Keratinocyte (primary cell): Measurements from ENCODE around the gene LMCD1. TPM values are rescaled to one million over a fixed set of nuclear protein-coding genes. Genes with fewer than 3 reads are reported as not detected.

ENCODE experiments used
- DNase-seq: peaks from one replicate; pipeline ENCODE4 v3.0.0-alpha.2; 2011; ENCODE audit warnings: low read depth, missing footprints, low spot score
- FAIRE-seq: peaks from 2 replicates; lab custom pipeline; 2011; peaks lifted over from hg19 to GRCh38; lab: Jason Lieb, UNC
- H2AFZ ChIP-seq: 2 replicates; pipeline ENCODE4 v1.6.0; 2012; ENCODE audit warnings: low read length, control low read depth, inconsistent platforms; ENCODE audit not compliant: control insufficient read depth
- H3K27ac ChIP-seq: 2 replicates; pipeline ENCODE4 v1.5.1; 2011; ENCODE audit warnings: low read length; ENCODE audit not compliant: control insufficient read depth, insufficient read depth
- H3K27me3 ChIP-seq: 3 replicates; pipeline ENCODE4 v1.6.0; 2011; ENCODE audit warnings: low read length; ENCODE audit not compliant: control insufficient read depth, insufficient read depth; ENCODE audit errors: extremely low read depth
- H3K36me3 ChIP-seq, 2 experiments: 2 replicates in 1 of 2; 3 replicates in 1 of 2; pipeline ENCODE4 v1.5.1; 2011; ENCODE audit warnings: low read length in 2 of 2, mild to moderate bottlenecking in 1 of 2; ENCODE audit not compliant: control insufficient read depth in 2 of 2, insufficient read depth in 2 of 2; ENCODE audit errors: extremely low read depth in 1 of 2
- H3K4me1 ChIP-seq: 3 replicates; pipeline ENCODE4 v1.5.1; 2011; ENCODE audit warnings: low read length; ENCODE audit not compliant: control insufficient read depth, insufficient read depth; ENCODE audit errors: extremely low read depth
- H3K4me2 ChIP-seq: 3 replicates; pipeline ENCODE4 v1.6.0; 2011; ENCODE audit warnings: low read depth, low read length; ENCODE audit not compliant: control insufficient read depth, insufficient read depth; ENCODE audit errors: extremely low read depth
- H3K4me3 ChIP-seq, 3 experiments: fragments of 200-600 bp in 1 of 3; sonication (generic) in 1 of 3; 2 replicates in 2 of 3; 3 replicates in 1 of 3; pipeline ENCODE4 v1.5.1; 2011 to 2016; ENCODE audit warnings: low read length in 3 of 3, mild to moderate bottlenecking in 3 of 3, control low read depth in 2 of 3, inconsistent platforms in 1 of 3, low read depth in 1 of 3, mixed read lengths in 1 of 3, mixed run types in 1 of 3, moderate library complexity in 1 of 3; ENCODE audit not compliant: control insufficient read depth in 2 of 3, insufficient read depth in 2 of 3; ENCODE audit errors: extremely low read depth in 1 of 3
- H3K79me2 ChIP-seq: 2 replicates; pipeline ENCODE4 v1.6.0; 2012; ENCODE audit warnings: low read length; ENCODE audit not compliant: control insufficient read depth, insufficient read depth
- H3K9ac ChIP-seq: 3 replicates; pipeline ENCODE4 v1.6.0; 2011; ENCODE audit warnings: low read length; ENCODE audit not compliant: control insufficient read depth, insufficient read depth; ENCODE audit errors: extremely low read depth
- H3K9me1 ChIP-seq: 3 replicates; pipeline ENCODE4 v1.6.0; 2011; ENCODE audit warnings: low read length; ENCODE audit not compliant: control insufficient read depth, insufficient read depth; ENCODE audit errors: extremely low read depth
- H3K9me3 ChIP-seq: 2 replicates; pipeline ENCODE4 v1.5.1; 2012; ENCODE audit warnings: low read depth, low read length; ENCODE audit not compliant: control insufficient read depth
- H4K20me1 ChIP-seq: 3 replicates; pipeline ENCODE4 v1.6.0; 2011; ENCODE audit warnings: low read length; ENCODE audit not compliant: control insufficient read depth, insufficient read depth; ENCODE audit errors: extremely low read depth
- EZH2 ChIP-seq: IDR thresholded peaks from one replicate; pipeline ENCODE4 v1.6.1; 2012; ENCODE audit warnings: inconsistent platforms, mild to moderate bottlenecking, low read length, moderate library complexity
- dilution Hi-C: fragments of 300-500 bp; cut with MboI; formaldehyde crosslinking; loops from one replicate; pipeline ENCODE4 v1.7.0; 2020; ENCODE audit warnings: low sequenced_read_pairs; ENCODE audit not compliant: extremely low pct_ligation_motif_present
- polyA plus RNA-seq, 5 experiments: library from polyadenylated mRNA; depleted of rRNA in 3 of 5; stranded (reverse) in 3 of 5; stranded (forward) in 1 of 5; unstranded in 1 of 5; fragments of >200 nt; gene quantifications; 1 replicate in 1 of 5; 2 replicates in 3 of 5; 3 replicates in 1 of 5; pipeline versions ENCODE4 v1.2.1 to v1.2.3, GENCODE V29; 2011 to 2012; ENCODE audit warnings: missing spikeins in 2 of 5, low read depth in 1 of 5, low replicate concordance in 1 of 5
- TF ChIP-seq, protein P1 (sequence below), 3 experiments: IDR thresholded peaks in 1 of 3; conservative IDR thresholded peaks in 1 of 3; optimal IDR thresholded peaks in 1 of 3; 2 replicates in 2 of 3; 3 replicates in 1 of 3; pipeline versions ENCODE3 to v1.5.1; 2011; ENCODE audit warnings: low read length in 3 of 3, mild to moderate bottlenecking in 3 of 3, moderate library complexity in 2 of 3, control low read depth in 1 of 3, inconsistent platforms in 1 of 3; ENCODE audit not compliant: insufficient read depth in 2 of 3; ENCODE audit errors: extremely low read depth in 1 of 3

LMCD1 gene
- polyA plus RNA-seq, 1 donor (not counting 4 experiments of a cell fraction or from before 2014, with no cell fraction given): 3.7 TPM

DNA sequence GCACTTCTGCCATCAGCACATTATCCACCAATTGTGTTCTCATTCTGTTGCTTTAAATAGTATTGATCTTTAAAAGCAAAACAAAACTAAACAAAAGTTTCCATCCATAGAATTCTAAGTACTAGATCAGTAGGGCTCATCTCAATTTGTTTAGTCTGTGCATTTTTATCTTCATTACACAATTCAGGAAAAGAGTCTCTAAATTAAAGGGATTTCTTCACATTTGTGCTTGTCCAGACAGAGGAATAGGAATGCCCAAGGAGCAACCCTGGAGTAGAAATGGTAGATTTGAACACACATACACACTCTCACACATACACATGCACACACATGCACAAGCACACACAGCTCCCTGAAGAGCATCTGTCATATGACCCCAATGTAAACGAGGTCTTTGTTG lies 21.4 kb downstream of the LMCD1 start:
- Histone ChIP-seq H3K4me3 (no peak overlapping the region), H3K9ac (no peak overlapping the region), H3K4me2 (no peak overlapping the region), H3K4me1 (peaks cover 9% of the 10 kb centered on the region), H2AFZ (no peak overlapping the region), H3K27me3 (no peaks in the 10 kb centered on the region), H3K36me3 (no peaks in the 10 kb centered on the region), H3K9me3 (no peaks in the 10 kb centered on the region), H4K20me1 (no peaks in the 10 kb centered on the region), H3K27ac (no peak overlapping the region), H3K9me1 (no peaks in the 10 kb centered on the region), H3K79me2 (no peaks in the 10 kb centered on the region)
- no peak for DNase-seq
- no peak for FAIRE-seq
- dilution Hi-C loops: no loop called here
- no peak for TF ChIP-seq EZH2
- TF ChIP-seq, protein P1, sequence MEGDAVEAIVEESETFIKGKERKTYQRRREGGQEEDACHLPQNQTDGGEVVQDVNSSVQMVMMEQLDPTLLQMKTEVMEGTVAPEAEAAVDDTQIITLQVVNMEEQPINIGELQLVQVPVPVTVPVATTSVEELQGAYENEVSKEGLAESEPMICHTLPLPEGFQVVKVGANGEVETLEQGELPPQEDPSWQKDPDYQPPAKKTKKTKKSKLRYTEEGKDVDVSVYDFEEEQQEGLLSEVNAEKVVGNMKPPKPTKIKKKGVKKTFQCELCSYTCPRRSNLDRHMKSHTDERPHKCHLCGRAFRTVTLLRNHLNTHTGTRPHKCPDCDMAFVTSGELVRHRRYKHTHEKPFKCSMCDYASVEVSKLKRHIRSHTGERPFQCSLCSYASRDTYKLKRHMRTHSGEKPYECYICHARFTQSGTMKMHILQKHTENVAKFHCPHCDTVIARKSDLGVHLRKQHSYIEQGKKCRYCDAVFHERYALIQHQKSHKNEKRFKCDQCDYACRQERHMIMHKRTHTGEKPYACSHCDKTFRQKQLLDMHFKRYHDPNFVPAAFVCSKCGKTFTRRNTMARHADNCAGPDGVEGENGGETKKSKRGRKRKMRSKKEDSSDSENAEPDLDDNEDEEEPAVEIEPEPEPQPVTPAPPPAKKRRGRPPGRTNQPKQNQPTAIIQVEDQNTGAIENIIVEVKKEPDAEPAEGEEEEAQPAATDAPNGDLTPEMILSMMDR (optimal IDR thresholded peaks at IDR 0.05 in 1 of 3, IDR thresholded peaks at IDR 0.05 in 1 of 3, conservative IDR thresholded peaks at IDR 0.05 in 1 of 3; ENCODE audit: extremely low read depth in 1 of 3, insufficient read depth in 2 of 3, low read length in 3 of 3): no peak

DNA sequence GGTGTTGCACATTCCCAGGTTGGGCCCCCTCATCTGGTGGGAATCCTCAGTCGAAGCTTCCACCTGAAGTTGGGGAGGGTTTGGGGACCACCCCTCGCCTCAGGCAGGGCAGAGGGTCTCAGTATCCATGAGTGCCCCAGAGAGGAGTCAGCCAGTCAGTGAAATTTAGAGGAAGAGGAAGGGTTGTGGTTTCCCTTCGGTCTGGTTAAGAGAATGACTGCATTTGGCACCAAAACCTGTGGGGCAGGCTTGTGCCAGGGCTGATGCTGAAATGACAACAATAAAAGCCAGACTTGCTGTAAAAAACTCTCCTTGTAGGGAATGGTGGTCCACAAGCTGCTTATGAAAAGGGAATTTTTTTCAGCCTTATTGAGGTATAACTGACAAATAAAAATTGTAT lies 22.6 kb downstream of the LMCD1 start:
- Histone ChIP-seq H3K27ac (no peak overlapping the region), H3K9ac (no peak overlapping the region), H3K79me2 (no peaks in the 10 kb centered on the region)

More for the DNA sequence above, 22.6 kb downstream of the LMCD1 start:
- Histone ChIP-seq H3K9me3 (no peaks in the 10 kb centered on the region), H3K9me1 (no peaks in the 10 kb centered on the region), H3K27me3 (no peaks in the 10 kb centered on the region), H2AFZ (no peak overlapping the region), H3K36me3 (no peaks in the 10 kb centered on the region), H3K4me2 (no peak overlapping the region), H3K4me1 (peaks cover 9% of the 10 kb centered on the region), H4K20me1 (no peaks in the 10 kb centered on the region), H3K4me3 (no peak overlapping the region)
- FAIRE-seq: no peak
- dilution Hi-C loops: no loop called here
- TF ChIP-seq, protein P1 (optimal IDR thresholded peaks at IDR 0.05 in 1 of 3, IDR thresholded peaks at IDR 0.05 in 1 of 3, conservative IDR thresholded peaks at IDR 0.05 in 1 of 3; ENCODE audit: extremely low read depth in 1 of 3, insufficient read depth in 2 of 3, low read length in 3 of 3): no peak
- TF ChIP-seq EZH2: no peak
- no peak for DNase-seq
